ENCODE data around the gene MACROD2. TPM values are rescaled to one million over a fixed set of nuclear protein-coding genes. Genes with fewer than 3 reads are reported as not detected.

The MACROD2 gene
- total RNA-seq, 1 donor from 2014 or later: 3.5 TPM

- H3K27ac ChIP-seq: no peak overlapping the region
- H3K9me3 ChIP-seq: no peaks in the 10 kb centered on the region
- no peaks in the 10 kb centered on the region for H3K36me3 ChIP-seq
- H3K4me1 ChIP-seq: no peaks in the 10 kb centered on the region
- no peaks in the 10 kb centered on the region for H3K27me3 ChIP-seq
- TF ChIP-seq, protein P1, sequence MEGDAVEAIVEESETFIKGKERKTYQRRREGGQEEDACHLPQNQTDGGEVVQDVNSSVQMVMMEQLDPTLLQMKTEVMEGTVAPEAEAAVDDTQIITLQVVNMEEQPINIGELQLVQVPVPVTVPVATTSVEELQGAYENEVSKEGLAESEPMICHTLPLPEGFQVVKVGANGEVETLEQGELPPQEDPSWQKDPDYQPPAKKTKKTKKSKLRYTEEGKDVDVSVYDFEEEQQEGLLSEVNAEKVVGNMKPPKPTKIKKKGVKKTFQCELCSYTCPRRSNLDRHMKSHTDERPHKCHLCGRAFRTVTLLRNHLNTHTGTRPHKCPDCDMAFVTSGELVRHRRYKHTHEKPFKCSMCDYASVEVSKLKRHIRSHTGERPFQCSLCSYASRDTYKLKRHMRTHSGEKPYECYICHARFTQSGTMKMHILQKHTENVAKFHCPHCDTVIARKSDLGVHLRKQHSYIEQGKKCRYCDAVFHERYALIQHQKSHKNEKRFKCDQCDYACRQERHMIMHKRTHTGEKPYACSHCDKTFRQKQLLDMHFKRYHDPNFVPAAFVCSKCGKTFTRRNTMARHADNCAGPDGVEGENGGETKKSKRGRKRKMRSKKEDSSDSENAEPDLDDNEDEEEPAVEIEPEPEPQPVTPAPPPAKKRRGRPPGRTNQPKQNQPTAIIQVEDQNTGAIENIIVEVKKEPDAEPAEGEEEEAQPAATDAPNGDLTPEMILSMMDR (IDR thresholded peaks at IDR 0.05): no peak
- H3K4me3 ChIP-seq: no peak overlapping the region
- no peak for DNase-seq (ENCODE audit: low spot score in 2 of 2)
- intact Hi-C loops (cut with DNase I): no loop called here
Measured at GRCh38 chr20:14193885-14194284, 198.6 kb downstream of the MACROD2 start.

GRCh38 chr20:14197097-14197496 is 201.8 kb downstream of the MACROD2 start:
- H3K27me3 ChIP-seq: no peaks in the 10 kb centered on the region
- DNase-seq (ENCODE audit: low spot score in 2 of 2): no peak
- intact Hi-C loops (cut with DNase I): no loop called here
- H3K36me3 ChIP-seq: no peaks in the 10 kb centered on the region
- no peak overlapping the region for H3K27ac ChIP-seq
- no peak overlapping the region for H3K4me3 ChIP-seq
- TF ChIP-seq, protein P1 (IDR thresholded peaks at IDR 0.05): no peak
- H3K4me1 ChIP-seq: no peaks in the 10 kb centered on the region
- no peaks in the 10 kb centered on the region for H3K9me3 ChIP-seq

GRCh38 chr20:14198416-14198815 is 203.1 kb downstream of the MACROD2 start:
- no peaks in the 10 kb centered on the region for H3K9me3 ChIP-seq
- no peak overlapping the region for H3K4me3 ChIP-seq
- intact Hi-C loops (cut with DNase I): no loop called here
- H3K4me1 ChIP-seq: no peaks in the 10 kb centered on the region
- no peak overlapping the region for H3K27ac ChIP-seq
- no peaks in the 10 kb centered on the region for H3K27me3 ChIP-seq
- TF ChIP-seq, protein P1 (IDR thresholded peaks at IDR 0.05): no peak
- DNase-seq (ENCODE audit: low spot score in 2 of 2): no peak
- no peaks in the 10 kb centered on the region for H3K36me3 ChIP-seq

- TF ChIP-seq, protein P1 (IDR thresholded peaks at IDR 0.05): no peak
- Histone ChIP-seq H3K9me3 (no peaks in the 10 kb centered on the region), H3K4me3 (no peak overlapping the region), H3K36me3 (no peaks in the 10 kb centered on the region), H3K27me3 (no peaks in the 10 kb centered on the region), H3K4me1 (no peaks in the 10 kb centered on the region), H3K27ac (no peak overlapping the region)
- intact Hi-C loops (cut with DNase I): no loop called here
- no peak for DNase-seq (ENCODE audit: low spot score in 2 of 2)
Measured at GRCh38 chr20:14199111-14199510, 203.8 kb downstream of the MACROD2 start.

DNA sequence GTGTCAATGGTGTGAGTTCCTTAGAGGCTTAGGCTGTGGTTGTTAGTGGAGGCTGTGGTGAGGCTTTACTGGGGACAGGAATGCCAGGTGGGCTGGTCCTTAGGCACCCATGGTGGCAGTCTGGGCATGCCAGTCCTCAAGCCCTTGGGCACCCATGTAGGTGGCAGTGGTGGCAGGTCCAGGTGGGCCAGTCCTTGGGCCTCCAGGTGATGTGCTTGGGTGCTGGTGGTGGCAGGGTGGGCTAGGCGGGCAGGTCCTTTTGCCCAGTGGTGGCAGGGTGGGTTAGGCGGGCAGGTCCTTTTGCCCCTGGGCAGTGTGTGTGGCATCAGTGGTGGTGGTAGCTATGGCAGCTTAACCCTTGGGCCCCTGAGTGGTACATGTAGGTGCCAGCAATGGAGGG is 208.3 kb downstream of the MACROD2 start:
- Histone ChIP-seq H3K27ac (no peak overlapping the region), H3K4me1 (no peaks in the 10 kb centered on the region), H3K9me3 (no peaks in the 10 kb centered on the region), H3K36me3 (no peaks in the 10 kb centered on the region), H3K4me3 (no peak overlapping the region), H3K27me3 (no peaks in the 10 kb centered on the region)
- intact Hi-C loops (cut with DNase I): no loop called here
- no peak for DNase-seq (ENCODE audit: low spot score in 2 of 2)
- TF ChIP-seq, protein P1 (IDR thresholded peaks at IDR 0.05): no peak

DNA sequence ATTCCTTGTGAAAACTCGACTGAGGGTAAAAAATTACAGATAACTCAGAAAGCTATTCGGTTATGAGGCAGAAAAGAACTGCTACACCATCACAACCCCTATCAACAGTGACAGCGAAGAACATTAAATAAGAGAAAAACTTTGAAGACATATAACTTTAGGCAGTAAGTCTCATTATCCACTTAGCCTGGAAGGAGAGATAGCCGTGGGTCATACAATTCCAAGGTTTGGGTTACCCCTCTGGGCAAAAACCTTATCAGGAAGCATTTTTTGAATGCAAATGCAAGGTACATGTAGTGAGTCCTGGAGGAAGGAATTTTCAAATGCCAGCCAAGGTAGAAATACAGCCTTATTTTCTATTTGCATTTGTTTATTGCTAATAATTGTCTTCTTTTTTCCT is 212.3 kb downstream of the MACROD2 start:
- no peak for DNase-seq (ENCODE audit: low spot score in 2 of 2)

More for the DNA sequence above, 212.3 kb downstream of the MACROD2 start:
- Histone ChIP-seq H3K4me1 (no peaks in the 10 kb centered on the region), H3K36me3 (no peaks in the 10 kb centered on the region), H3K27ac (no peak overlapping the region), H3K27me3 (no peaks in the 10 kb centered on the region), H3K9me3 (no peaks in the 10 kb centered on the region), H3K4me3 (no peak overlapping the region)
- TF ChIP-seq, protein P1 (IDR thresholded peaks at IDR 0.05): no peak
- intact Hi-C loops (cut with DNase I): no loop called here
